ENCODE results near the gene SMIM29.

SMIM29 gene

DNA sequence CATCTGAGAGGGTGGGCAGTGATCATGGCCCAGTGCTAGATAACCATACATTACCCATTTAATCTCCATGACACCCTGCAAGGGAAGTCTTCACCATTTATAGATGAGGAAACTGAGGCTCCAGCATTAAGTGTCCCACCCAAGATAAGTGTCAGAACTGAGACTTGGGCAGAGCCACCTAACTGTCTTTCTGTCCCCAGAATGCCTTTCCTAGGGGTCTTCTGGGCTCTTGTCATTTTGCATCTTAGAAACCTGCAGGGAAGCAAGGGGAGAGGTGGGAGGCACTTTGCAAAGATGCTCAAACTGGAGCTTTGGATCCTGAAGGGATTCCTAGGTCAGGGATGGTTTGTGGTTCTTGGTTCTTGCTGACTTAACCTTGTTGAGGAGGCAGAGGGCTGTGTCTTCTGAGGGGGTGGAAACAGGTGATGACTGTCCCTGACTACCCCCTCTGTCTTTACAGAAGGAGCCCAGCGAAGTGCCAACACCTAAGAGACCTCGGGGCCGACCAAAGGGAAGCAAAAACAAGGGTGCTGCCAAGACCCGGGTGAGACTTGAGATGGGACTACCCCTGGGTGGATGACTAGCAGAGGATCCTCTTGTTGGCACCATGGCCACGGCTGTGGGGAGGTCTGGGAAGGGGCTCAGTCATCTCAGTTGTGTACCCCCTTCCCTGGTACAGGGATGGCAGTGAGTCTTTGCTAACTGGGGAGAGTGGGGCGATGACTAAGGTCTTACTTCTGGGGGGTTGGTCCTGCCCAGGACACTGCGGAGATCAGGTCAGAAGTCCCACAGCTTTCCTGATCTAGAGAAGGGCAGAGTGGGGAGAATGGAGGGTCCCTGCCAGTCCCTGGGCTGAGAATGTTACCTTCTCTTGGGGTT lies 6.3 kb downstream of the SMIM29 start:
- no peak for DNase-seq (ENCODE audit: low read depth)
- no peak overlapping the region for H3K4me3 ChIP-seq (ENCODE audit: low read length)
- TF ChIP-seq, protein P1, sequence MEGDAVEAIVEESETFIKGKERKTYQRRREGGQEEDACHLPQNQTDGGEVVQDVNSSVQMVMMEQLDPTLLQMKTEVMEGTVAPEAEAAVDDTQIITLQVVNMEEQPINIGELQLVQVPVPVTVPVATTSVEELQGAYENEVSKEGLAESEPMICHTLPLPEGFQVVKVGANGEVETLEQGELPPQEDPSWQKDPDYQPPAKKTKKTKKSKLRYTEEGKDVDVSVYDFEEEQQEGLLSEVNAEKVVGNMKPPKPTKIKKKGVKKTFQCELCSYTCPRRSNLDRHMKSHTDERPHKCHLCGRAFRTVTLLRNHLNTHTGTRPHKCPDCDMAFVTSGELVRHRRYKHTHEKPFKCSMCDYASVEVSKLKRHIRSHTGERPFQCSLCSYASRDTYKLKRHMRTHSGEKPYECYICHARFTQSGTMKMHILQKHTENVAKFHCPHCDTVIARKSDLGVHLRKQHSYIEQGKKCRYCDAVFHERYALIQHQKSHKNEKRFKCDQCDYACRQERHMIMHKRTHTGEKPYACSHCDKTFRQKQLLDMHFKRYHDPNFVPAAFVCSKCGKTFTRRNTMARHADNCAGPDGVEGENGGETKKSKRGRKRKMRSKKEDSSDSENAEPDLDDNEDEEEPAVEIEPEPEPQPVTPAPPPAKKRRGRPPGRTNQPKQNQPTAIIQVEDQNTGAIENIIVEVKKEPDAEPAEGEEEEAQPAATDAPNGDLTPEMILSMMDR (IDR thresholded peaks at IDR 0.05; ENCODE audit: insufficient read depth, low read depth, low read length, missing control alignments): no peak

DNA sequence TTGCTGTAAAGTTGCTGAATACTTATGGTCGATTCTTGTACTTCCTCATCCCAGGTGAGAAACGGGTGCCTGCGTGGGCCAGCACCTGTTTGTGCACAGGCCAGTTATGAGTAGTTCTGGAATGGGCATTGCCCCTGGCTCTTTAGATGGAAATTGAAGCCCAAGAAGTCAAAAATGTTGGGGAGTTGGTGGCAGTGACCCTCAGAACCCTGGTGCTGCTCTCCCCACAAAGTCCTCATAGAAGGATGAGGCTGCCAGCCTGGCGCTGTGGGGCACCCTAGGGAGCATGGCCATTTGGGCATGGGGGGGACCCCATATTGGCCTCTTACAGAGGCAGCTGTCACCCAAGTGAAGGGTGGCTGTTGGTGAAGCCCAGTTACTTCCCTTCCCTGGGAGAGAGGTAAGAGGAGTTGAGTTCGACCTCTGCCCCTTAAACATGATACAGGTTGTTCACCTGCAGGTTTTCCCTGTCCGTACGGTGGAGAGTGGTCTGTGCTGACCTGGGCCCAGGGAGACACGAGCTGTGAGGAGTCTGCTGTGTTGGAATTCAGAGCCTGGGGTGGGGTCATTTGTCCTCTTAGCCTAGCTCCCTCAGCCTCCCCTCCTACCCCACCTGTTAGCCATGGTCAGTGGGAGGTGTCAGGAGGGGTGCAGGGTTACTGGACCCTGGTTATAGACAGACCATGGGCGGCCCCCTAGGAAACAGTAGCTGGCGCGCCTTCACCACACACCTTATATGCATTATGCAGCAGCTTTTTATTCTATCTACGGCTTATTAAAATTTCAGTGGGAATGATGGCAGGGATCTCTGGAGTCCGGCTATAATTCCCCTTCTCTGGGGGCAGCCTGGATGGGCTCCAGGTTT lies 7.2 kb downstream of the SMIM29 start:
- TF ChIP-seq, protein P1 (IDR thresholded peaks at IDR 0.05; ENCODE audit: insufficient read depth, low read depth, low read length, missing control alignments): no peak
- DNase-seq (ENCODE audit: low read depth): no peak
- no peak overlapping the region for H3K4me3 ChIP-seq (ENCODE audit: low read length)

DNA sequence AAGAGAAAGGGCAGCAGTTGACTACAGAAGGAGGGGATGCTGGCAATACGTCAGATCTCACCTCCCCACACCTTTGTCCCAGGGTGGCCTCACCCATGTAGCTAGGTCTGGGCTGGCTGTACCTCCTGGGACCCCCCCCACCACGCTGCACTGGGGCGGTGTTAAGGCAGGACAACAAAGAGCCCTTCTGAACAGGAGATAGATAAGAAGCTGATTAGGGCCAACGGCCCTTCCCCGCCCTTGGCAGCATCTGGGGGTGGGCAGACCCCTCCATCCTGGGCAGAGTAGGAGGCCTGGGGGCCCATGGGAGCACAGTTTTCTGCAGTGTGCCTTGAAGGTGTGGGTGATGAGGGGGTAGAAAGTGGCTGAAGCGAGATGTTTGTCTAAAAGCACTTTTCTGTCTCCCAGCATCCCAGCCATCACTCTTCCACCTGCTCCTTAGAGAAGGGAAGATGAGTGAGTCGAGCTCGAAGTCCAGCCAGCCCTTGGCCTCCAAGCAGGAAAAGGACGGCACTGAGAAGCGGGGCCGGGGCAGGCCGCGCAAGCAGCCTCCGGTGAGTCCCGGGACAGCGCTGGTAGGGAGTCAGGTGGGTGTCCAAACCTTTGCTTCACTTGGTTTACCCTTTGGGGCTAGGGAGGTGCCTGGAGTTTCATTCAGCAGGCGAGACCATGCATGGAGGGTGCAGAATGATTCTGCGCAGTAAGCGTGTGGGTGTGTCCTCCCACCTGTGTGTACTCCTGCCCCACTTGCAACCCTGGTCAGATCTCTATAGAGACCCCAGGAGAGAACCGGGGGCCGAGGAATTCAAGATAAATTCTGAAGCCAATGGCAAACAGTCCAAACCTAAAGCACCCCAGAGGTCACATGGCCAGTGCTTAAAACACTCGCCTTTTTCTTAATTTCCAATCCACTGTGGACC lies 8.2 kb downstream of the SMIM29 start:
- H3K4me3 ChIP-seq (ENCODE audit: low read length): no peak overlapping the region

DNA sequence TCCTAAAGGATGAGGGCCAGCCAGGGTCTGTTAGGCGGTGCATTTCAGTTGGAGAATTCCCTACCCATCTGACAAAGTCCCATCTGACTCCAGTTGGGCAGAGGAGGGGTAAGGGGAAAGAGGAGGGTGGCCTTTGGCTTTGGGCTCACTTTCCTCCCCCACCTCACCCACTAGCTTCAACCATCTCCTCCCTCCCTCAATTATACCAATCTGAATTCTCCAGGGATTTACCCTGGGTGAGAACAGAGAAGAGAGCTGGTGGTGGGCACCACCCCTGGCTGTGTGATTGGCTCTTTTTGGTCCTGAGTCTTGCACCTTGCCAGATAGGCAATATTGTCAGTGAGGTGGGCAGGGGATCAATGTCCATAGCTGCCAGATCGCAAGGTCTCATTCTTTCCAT lies 8.9 kb downstream of the SMIM29 start:
- no peak for DNase-seq (ENCODE audit: low read depth)
- TF ChIP-seq, protein P1 (IDR thresholded peaks at IDR 0.05; ENCODE audit: insufficient read depth, low read depth, low read length, missing control alignments): no peak
- no peak overlapping the region for H3K4me3 ChIP-seq (ENCODE audit: low read length)

More for the DNA sequence above, 8.2 kb downstream of the SMIM29 start:
- TF ChIP-seq, protein P1 (IDR thresholded peaks at IDR 0.05; ENCODE audit: insufficient read depth, low read depth, low read length, missing control alignments): no peak
- no peak for DNase-seq (ENCODE audit: low read depth)

DNA sequence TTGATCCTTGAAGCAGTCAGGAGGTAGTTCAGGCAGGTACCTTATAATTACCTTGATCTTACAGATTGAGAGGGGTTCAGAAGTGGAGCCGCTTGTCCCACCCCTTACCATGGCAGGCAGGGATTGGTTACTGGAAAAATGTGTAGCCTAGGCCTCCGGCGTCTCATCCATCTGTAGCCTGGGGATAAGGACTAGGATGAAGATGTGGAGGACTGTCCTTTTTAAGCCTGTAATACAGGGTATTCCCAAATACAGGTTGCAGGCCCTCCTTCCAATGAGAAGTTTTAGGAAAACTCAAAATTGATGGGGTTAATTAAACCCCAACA lies 9.3 kb downstream of the SMIM29 start:
- TF ChIP-seq, protein P1 (IDR thresholded peaks at IDR 0.05; ENCODE audit: insufficient read depth, low read depth, low read length, missing control alignments): no peak
- DNase-seq (ENCODE audit: low read depth): no peak
- no peak overlapping the region for H3K4me3 ChIP-seq (ENCODE audit: low read length)

All from epithelial cell of esophagus (primary cell).